Activated CD4-positive, alpha-beta T cell treated with anti-CD3 and anti-CD28 coated beads for 48 hours (primary cell): ENCODE measurements around the gene MEN1.

Experiments used
- DNase-seq: peaks from one replicate; pipeline ENCODE4 v3.0.0-alpha.2; 2020

Gene MEN1

GRCh38 chr11:64845129-64845775, 34.9 kb upstream of the MEN1 start:
- DNase-seq: no peak

- peak; percentile 74 for DNase-seq
Measured at GRCh38 chr11:64844330-64845128, 34.2 kb upstream of the MEN1 start, which contains the start of gene CDC42BPG. CDC42BPG (minus strand) TSS chr11:64844653; CDS start chr11:64844569, 84 bp downstream.

- DNase-seq: no peak
Measured at GRCh38 chr11:64843686-64844329, 33.5 kb upstream of the MEN1 start.

GRCh38 chr11:64842851-64843685, 32.7 kb upstream of the MEN1 start:
- no peak for DNase-seq

GRCh38 chr11:64842366-64842759, 32.0 kb upstream of the MEN1 start:
- DNase-seq: no peak

- DNase-seq: no peak
Measured at GRCh38 chr11:64841592-64842365, 31.4 kb upstream of the MEN1 start.

- DNase-seq: no peak
Measured at GRCh38 chr11:64839887-64840782, 29.8 kb upstream of the MEN1 start.

- no peak for DNase-seq
Measured at GRCh38 chr11:64839335-64839734, 29.0 kb upstream of the MEN1 start.

GRCh38 chr11:64838600-64839334, 28.4 kb upstream of the MEN1 start:
- no peak for DNase-seq

- DNase-seq: no peak
Measured at GRCh38 chr11:64837887-64838351, 27.6 kb upstream of the MEN1 start.

GRCh38 chr11:64836448-64837072, 26.2 kb upstream of the MEN1 start:
- no peak for DNase-seq

- DNase-seq: no peak
Measured at GRCh38 chr11:64835616-64836447, 25.5 kb upstream of the MEN1 start.

- DNase-seq: no peak
Measured at GRCh38 chr11:64834723-64835615, 24.6 kb upstream of the MEN1 start.

GRCh38 chr11:64834031-64834722, 23.8 kb upstream of the MEN1 start:
- DNase-seq: no peak

GRCh38 chr11:64833509-64833908, 23.2 kb upstream of the MEN1 start:
- DNase-seq: no peak

GRCh38 chr11:64833198-64833502, 22.8 kb upstream of the MEN1 start:
- no peak for DNase-seq
